HG03159 (cell line): ENCODE results near the gene BCL7A.
"Not testable (repeated sequence)": the region's sequence is repeated elsewhere in the genome, so short reads cannot be mapped to it uniquely, and the experiment has no call there.

Experiments used
- ATAC-seq: cut with Tn5 transposase; IDR thresholded peaks from one replicate; pipeline ENCODE4 v1.9.1; 2021; ENCODE audit warnings: mild to moderate bottlenecking, moderate library complexity; ENCODE audit not compliant: unreplicated experiment

Gene BCL7A

DNA sequence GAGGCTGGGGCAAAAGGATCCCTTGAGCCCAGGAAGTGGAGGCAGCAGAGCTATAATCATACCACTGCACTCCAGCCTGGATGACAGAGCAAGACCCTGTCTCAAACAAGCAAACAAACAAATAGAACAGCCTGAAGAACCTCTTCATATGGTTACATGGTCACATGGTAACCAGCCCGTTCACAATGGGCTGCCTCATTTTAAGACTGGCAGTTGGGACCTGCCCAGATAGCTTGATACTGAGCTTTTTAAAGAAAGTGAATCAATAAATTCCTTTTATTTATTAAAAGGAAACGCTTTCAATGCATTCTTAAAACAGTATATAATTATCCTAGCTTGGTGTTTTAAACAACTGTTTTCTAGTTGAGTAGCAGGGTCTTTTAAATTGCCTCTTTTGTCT lies 67.4 kb downstream of the BCL7A start:
- no peak for ATAC-seq

DNA sequence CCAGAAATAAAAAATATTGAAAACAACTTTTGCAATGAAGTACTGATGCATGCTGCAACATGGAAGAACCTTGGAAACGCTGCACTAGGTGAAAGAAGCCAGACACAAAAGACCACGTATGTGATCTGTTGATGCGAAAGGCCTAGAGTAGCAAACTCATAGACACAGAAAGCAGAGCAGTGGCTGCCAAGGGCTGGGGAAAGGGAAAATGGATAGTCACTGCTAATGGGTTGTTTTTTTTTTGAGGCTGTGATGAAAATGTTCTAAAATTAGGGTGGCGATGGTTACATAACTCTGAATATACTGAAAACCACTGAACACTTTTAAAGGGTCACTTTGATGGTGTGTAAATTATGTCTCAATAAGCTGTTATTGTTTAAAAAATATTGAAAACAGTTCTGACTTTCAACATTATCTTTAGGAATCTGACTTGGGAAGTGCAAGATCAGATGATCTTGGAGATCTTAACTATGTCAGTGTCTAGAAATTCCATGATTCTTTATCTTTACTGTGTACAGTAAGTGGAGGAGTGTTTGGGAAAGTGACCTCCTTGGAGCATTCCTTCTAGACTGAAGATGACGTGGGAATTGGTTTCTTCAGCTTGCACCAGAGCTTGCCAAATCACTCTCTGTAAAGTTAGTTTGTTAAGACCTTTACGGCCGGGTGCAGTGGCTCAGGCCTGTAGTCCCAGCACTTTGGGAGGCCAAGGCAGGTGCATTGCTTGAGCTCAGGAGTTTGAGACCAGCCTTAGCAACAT lies 69.3 kb downstream of the BCL7A start:
- ATAC-seq: no peak

DNA sequence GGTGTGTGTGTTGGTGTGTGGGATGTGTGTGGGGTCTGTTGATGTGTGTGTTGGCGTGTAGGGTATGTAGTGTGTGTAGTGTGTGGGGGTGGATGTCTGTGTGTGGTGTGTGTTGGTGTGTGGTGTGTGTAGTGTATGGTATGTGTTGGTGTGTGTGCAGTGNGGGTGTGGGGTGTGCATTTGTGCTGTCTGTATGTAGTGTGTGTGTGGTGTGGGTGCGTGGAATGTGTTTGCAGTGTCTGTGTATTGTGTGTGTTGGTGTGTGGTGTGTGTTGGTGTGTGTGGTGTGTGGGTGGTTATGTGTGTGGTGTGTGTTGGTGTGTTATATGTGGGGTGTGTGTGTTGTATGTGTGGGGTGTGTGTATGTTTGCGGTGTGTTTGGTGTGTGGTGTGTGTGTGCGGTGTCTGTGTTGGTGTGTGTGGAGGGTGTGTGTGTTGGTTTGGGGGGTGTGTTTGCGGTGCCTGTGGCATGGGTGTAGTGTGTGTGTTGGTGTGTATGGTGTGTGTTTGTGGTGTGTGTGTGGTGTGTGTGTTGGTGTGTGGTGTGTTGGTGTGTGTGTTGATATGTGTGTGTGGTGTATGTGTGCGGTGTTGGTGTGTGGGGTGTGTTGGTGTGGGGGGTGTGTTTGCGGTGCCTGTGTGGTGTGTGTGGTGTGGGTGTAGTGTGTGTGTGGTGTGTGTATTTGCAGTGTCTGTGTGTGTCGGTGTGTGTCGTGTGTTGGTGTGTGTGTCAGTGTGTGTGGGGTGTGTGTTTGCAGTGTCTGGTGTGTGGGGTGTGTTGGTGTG lies 71.6 kb downstream of the BCL7A start:
- no peak for ATAC-seq

DNA sequence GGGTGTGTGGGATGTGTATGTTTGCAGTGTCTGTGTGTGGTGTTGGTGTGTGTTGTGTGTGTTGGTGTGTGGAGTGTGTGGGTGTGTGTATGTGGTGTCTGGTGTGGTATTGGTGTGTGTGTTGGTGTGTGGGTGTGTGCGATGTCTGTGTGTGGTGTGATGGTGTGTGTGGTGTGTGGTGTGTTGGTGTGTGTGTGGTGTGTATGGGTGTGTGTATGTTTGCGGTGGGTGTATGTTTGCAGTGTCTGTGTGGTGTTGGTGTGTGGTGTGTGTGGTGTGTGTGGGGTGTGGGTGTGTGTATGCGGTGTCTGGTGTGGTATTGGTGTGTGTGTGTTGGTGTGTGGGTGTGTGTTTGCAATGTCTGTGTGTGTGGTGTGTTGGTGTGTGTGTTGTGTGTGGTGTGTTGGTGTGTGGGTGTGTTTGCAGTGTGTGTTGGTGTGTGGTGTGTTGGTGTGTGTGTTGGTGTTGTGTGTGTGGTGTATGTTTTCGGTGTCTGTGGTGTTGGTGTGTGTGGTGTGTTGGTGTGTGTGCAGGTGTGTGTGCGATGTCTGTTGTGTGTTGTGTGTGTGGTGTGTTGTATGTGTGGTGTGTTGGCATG lies 72.6 kb downstream of the BCL7A start:
- no peak for ATAC-seq

DNA sequence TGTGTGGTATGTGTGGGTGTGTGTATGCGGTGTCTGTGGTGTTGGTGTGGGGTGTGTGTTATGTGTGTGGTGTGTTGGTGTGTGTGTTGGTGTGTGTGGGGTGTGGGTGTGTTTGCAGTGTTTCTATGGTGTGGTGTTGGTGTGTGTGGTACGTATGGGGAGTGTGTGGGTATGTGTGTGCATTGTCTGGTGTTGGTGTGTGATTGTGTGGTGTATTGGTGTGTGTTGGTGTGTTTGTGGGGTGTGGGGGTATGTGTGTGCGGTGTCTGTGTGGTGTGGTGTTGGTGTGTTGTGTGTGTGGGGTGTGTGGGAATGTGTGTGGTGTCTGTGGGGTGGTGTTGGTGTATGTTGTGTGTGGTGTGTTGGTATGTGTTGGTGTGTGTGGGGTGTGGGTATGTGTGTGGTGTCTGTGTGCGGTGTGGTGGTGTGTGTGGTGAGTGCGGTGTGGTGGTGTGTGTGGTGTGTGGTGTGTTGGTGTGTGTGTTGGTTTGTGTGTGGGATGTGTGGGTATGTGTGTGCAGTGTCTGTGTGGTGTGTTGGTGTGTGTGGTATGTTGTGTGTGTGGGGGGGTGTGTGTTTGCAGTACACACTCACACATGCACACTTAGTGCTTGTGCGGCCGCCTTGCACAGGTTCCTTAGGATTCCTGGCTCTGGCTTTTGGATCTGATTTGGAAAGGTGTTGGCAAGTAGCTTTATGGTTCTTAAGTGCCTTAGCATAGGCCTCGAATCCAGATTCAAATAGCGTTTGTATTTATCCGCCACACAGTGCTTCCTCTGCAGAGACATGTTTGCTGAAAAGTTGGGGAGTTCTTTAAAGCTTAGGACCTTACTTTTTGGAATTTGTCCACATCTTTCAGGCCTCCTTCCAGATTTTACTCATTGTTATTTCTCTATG lies 73.3 kb downstream of the BCL7A start:
- ATAC-seq: no peak

DNA sequence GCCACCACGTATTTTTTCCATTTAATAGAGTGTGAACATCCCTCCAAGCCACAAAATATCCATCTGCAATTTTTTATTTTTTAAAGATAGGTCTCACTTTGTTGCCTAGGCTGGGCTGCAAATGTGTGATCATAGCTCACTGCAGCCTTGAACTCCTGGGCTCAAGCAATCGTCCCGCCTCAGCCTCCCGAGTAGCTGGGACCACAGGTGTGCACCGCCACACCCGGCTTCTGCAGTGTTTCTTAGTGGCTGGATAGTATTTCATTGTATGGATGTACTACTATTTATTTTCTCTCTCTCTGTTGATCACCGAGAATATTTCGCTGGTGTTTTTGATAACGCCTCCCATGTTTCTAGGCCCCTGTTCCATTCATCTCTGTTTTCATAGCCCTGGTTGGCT lies 74.3 kb downstream of the BCL7A start:
- ATAC-seq: no peak

DNA sequence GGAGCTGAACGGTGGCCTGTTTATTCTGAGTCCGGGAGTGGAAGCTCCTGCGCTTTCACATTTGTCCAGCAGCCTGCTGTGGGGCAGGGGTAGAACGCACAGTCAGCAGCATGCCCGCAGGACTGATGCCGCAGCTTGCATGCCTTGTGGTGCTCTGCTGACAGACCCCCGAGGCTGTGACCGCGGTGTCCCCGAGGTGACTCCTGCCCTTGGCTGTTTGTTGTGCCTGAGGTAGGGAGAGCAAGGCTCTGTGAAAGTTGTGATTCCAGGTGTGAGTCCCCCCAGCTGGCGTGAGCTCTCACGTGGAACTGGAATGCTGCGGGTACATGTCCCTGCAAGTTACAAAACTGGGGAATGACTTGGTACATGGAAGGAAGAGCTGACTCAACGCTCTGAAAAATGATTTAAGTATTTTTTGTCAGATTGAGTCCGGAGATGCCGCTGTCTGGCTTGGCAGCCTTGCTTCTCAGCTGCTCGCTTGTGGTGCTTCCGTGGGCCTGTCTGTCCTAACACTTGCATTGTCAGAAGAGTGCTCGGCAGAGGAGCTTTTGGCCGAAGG lies 75.0 kb downstream of the BCL7A start:
- no peak for ATAC-seq

DNA sequence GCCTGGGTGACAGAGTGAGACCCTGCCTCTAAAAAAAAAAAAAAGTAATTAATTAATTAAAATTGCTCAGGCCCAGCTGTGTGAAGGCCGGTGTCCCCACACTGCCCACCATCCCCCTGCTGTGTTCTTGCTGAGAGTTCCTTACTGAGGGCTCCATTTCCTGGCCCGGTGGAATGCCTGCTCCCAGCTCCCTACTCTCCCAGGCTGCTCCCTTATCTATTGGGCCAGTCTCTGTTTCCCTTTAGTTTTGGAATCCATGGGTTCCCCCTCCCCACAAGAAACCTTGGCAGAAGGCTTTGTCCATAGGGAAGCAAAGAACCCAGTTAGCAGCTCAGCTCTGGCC lies 75.9 kb downstream of the BCL7A start:
- no peak for ATAC-seq

DNA sequence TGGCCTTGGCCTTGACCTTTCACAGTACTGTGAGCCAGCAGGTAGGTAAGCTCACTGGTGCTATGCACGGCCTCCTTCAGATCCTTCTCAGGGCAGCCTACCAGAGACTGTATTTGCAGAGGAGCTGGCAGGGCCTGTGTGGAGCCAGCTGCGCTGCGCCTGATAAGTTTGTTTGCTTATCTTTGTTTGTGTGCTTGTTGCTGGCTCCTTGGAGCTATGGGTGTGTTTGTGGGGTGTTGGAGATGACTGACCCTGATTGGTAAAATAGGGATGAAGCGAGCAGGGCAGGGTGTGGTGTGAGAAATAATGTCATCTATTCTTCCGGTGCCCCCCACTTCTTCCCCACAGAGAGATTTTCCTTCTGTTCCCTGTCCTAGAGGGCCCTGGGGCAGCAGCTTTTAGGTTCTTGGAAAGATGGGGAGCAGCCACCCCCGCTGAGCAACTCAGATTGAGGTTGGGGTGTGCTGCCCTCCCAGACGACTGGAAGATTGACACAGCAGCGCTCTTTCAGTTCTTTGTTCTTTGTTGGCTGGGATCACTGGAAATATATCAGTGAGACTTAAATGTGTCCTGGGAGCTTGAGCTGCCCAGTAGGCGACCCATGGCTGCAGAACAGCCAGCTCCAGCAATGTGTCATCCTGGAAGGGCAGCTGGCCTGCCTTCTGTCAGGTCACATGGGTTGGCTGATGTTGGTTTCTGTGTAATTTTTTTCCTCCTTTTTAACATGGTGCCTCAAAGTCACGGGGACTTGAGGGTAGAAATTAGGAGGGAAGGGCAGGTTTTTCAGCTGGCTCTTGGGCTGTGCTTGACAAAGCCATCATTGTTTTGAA lies 76.5 kb downstream of the BCL7A start:
- no peak for ATAC-seq

DNA sequence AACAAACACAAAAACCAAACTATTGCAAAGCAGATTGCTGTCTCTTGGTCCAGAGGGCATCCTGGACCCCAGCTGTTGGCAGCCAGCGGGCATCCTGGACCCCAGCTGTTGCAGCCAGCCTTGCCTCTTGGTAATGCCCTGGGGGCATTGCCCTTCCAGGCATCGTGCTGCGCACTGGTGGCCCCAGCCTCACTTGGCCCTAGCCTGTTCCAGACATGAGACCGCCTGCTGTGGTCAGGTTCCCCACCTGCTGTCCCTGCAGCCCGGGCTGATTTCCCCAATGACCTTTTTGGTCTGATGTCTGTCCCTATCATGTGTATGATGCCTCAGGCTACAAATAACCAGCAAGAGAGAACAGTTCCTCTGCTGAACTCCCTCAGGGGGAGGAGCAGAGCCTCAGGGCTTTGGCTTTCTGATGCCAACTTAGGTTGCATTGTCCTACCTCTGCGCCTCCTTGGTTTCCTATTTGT lies 77.6 kb downstream of the BCL7A start:
- no peak for ATAC-seq

DNA sequence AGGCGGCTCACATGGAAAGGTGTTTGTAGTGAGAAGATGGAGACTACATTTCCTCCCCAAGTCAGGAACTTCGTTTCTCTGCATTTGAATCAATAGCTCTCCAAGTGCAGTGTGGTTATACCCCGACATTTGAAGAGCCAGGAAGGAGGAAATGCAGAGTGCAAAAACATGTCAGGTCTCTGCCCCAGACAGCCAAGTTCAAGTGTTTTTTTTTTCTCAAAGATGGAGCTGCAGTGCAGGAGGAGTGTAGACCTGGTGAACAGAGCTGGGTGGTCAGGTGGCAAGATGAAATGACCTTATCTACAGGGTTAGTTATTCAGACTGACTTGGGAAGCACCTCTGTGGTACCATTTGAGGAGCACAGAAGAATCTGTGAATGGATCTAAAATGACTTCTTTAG lies 78.2 kb downstream of the BCL7A start:
- ATAC-seq: no peak

DNA sequence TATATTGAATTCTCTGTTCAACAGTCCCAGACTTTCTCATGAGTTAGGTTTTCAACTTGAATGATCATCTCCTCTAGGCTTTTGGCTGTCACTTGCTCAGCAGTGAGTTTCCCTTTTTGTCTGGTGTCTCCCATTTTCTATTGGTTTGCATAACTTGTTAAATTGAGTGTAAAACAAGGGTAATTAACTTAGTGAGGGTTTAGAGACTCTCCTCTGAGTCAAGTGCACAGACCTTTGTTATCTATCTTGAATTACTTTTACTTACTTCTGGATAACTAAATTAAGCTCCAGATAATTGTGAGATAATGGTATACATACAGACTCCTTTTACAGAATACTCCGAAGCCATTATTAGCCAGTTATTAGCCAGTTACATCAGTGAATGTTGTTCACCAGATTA lies 78.9 kb downstream of the BCL7A start:
- ATAC-seq: no peak

DNA sequence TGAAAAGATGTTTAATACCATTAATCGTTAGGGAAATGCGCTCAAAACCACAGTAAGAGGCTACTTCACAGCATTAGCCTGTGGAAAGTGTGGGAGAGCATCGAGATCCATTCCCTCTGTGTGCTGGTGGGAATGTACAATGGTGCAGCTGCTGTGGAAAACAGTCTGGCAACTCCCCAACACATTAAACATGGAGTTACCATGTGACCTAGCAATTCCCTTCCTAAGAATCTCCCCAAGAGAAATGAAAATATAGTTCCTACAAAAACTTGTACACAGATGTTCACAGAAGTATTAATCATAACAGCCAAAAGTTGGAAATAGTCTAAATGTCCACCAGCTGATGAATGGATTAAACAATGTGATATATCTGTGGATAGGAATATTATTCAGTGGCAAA lies 80.6 kb downstream of the BCL7A start:
- ATAC-seq: no peak

DNA sequence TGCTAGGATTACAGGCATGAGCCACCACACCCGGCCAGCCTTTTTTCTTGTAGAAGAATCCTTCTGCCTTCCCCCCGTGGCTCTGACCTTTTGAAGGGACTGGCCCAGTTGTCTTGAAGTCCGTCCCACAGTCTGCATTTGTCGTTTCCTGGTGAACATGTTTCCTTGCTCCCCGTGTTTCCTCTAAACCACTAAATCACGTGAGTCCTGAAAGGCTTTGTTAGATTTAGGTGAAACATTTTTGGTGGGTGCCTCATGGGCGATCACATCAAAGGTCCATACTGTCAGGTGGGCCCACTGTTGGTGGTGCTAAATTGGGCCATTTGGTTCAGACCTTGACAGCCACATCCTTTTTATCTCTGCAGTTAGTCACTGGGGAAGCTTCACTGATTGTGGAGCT lies 83.2 kb downstream of the BCL7A start:
- ATAC-seq: no peak

DNA sequence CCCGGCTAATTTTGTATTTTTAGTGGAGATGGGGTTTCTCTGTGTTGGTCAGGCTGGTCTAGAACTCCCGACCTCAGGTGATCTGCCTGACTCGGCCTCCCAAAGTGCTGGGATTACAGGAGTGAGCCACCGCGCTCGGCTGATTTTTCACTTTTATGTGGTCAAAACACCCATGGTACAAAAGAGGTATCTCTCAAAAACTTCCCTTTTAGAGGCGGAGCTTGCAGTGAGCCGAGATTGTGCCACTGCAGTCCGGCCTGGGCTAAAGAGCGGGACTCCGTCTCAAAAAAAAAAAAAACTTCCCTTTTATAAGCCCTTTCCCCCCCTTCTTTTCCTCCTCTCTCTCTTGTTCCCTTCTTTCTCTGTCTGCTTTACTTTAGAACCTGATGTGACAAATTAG lies 83.8 kb downstream of the BCL7A start:
- not testable (repeated sequence) for ATAC-seq

DNA sequence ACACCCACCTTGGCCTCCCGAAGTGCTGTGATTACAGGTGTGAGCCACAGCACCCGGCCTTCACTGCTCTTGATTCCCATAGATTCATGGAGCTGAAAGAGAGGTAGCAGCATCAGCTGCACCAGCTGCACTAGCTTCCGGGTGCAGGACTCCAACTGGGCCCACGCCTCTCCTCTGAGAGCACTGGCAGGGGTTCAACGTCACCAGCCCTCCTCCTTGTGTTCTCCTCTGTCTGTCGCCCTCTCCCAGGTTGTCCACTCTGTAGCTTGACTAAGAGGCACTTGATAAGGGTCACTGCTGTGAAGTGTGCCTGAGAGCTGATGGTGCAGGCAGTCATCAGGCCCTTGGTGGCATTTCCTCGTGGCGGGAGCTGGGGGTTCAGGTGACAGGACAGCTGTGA lies 85.2 kb downstream of the BCL7A start:
- ATAC-seq: no peak

DNA sequence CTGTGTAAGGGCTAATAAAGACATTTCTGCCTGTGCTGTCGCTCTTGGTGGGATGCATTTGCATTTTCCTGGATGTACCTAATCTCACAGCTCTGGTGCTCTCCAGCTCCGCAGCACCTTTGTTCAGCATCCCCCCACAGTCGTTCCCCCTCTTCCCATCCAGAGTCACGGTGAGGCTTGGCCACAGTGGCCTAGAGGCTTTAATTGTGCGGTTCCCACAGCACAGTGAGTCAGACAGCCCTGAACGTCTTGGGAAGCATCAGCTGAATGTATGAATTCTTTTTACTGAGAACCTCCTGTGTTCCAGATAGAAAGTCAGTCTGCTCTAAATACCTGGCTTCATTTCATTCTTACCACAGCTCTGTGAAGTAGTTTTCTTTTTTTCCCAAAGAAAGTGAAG lies 85.6 kb downstream of the BCL7A start:
- no peak for ATAC-seq

DNA sequence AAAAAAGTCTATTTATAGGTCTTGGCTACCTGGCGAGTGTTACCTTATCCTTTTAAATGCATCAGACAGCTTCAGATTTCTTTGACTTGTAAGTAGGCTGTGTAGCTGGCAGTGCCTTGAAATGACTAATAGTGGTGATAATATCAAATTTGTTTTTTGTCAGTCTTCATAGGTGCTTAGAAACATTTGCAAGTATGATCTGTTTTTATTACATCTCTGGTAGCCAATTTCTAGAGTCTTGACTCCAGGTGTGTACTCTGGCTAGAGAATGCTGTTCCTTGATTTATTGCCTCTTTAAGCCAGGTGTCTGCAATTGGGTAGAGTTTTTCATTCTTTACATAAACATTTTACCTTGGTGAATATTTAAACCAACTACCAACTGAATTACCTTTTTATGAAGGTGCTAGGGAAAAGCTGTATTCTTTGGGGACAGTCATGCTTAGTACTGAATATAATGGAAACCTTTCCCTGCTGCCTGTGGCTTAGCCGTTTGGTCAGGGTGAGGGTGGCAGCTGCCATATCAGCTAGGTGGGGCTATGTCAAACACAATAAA lies 89.5 kb downstream of the BCL7A start:
- no peak for ATAC-seq
